ENCODE results near the gene MTSS2. TPM values are rescaled to one million over a fixed set of nuclear protein-coding genes. Genes with fewer than 3 reads are reported as not detected.

The MTSS2 gene
- total RNA-seq, 1 experiment from 2014 or later: 64.1 TPM

DNA sequence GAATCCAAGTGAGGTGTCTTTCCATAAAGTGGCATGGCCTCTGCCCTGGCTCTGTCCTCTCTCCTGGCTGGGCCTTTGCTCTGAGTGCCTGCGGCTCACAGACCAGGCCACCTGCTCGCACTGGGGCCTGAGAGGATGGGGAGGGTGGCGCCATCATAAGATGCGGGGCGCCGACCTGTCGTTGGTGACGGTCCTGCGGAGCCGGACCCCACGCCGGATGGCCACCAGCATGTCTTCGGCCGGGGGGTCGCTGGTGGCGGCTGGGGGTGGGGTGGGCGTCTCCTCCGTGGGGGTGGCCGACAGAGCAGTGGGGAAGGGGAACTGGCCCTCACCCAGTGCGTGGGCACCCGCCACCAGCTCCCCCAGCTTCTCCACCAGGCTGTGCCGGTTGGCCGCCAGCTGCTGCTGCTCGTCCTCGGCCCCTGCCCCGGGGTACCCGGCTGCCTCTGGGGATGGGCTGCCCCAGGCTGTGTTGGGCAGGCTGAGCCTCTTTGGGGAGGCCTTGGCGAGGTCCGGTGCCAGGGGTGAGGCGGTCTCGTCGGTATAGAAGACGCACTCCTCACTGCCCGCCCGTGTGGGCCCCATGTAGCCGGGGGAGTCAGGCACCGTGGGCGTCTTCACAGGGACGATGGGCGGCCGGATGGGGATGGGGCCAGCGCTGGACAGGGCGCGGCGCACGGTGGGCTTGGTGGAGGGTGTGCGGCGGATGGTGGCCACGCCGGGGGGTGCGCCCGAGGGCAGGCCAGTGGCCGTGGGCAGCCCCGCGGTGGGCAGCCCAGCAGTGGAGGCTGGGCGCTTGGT is 22.1 kb downstream of the MTSS2 start:
- ChIA-PET POLR2A (no interaction called here), CTCF (no interaction called here)
- Histone ChIP-seq H3K27me3 (replicated peaks; ENCODE audit: control insufficient read depth, insufficient read depth, low read length) (no peaks in the 10 kb centered on the region), H3K9me3 (no peaks in the 10 kb centered on the region), H3K4me3 (ENCODE audit: low read depth, low read length) (no peak overlapping the region), H3K4me1 (no peaks in the 10 kb centered on the region), H3K36me3 (ENCODE audit: control insufficient read depth, insufficient read depth, low read length) (0 out of 2 replicates have a peak, but pooled peaks cover 3% of the 10 kb centered on the region)
- no peaks in the 10 kb centered on the region for H3K27me3 Mint-ChIP-seq (ENCODE audit: insufficient read depth, unreplicated experiment)
- H3K4me1 Mint-ChIP-seq (ENCODE audit: low read depth, unreplicated experiment): no peaks in the 10 kb centered on the region
- H3K27ac Mint-ChIP-seq (ENCODE audit: unreplicated experiment): no peak overlapping the region
- H3K9me3 Mint-ChIP-seq (ENCODE audit: unreplicated experiment): peaks cover 8% of the 10 kb centered on the region
- TF ChIP-seq, protein P1, sequence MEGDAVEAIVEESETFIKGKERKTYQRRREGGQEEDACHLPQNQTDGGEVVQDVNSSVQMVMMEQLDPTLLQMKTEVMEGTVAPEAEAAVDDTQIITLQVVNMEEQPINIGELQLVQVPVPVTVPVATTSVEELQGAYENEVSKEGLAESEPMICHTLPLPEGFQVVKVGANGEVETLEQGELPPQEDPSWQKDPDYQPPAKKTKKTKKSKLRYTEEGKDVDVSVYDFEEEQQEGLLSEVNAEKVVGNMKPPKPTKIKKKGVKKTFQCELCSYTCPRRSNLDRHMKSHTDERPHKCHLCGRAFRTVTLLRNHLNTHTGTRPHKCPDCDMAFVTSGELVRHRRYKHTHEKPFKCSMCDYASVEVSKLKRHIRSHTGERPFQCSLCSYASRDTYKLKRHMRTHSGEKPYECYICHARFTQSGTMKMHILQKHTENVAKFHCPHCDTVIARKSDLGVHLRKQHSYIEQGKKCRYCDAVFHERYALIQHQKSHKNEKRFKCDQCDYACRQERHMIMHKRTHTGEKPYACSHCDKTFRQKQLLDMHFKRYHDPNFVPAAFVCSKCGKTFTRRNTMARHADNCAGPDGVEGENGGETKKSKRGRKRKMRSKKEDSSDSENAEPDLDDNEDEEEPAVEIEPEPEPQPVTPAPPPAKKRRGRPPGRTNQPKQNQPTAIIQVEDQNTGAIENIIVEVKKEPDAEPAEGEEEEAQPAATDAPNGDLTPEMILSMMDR (IDR thresholded peaks at IDR 0.05; ENCODE audit: insufficient read depth in 1 of 2, low read depth in 1 of 2, low read length in 1 of 2, severe bottlenecking in 1 of 2, unreplicated experiment in 1 of 2): no peak
- DNase-seq: no peak
- H3K36me3 Mint-ChIP-seq (ENCODE audit: insufficient read depth, unreplicated experiment): peaks cover 42% of the 10 kb centered on the region
- H3K4me3 Mint-ChIP-seq (ENCODE audit: unreplicated experiment): no peak overlapping the region
- intact Hi-C loops (cut with micrococcal nuclease; ENCODE audit: unreplicated experiment): no loop called here
- BruUV-seq (replicated peaks): no TSS peak

DNA sequence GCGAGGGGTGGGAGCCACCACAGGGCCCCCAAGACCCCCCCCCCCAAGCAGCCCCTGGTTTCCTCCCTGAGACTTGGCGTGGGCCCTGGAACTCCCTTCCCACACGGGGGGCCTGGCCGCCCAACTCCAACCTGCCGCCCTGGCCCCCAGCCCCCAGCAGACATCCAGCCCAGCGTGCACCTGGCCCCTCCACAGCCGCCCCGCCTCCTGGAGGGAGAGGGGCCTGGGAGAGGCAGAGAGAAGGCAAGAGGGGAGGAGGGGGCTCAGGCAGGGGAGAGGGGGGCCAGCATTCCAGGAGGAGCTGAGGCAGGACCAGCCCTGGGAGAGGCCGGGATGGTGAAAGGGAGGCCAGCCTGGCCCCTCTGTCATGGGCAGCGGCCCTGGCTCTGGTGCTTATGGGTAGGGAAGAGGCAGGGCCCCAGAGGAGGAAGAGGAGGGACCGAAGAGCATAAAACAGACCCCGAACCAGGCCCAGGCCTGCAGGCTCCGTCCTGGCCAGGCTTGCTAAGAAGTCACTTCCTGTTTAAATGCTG is 22.8 kb downstream of the MTSS2 start:
- peaks cover 8% of the 10 kb centered on the region for H3K9me3 Mint-ChIP-seq (ENCODE audit: unreplicated experiment)
- DNase-seq: no peak
- no peaks in the 10 kb centered on the region for H3K27me3 Mint-ChIP-seq (ENCODE audit: insufficient read depth, unreplicated experiment)
- H3K36me3 Mint-ChIP-seq (ENCODE audit: insufficient read depth, unreplicated experiment): peaks cover 38% of the 10 kb centered on the region
- H3K4me1 Mint-ChIP-seq (ENCODE audit: low read depth, unreplicated experiment): no peaks in the 10 kb centered on the region
- Histone ChIP-seq H3K9me3 (no peaks in the 10 kb centered on the region), H3K4me1 (no peaks in the 10 kb centered on the region), H3K4me3 (ENCODE audit: low read depth, low read length) (no peak overlapping the region), H3K27me3 (replicated peaks; ENCODE audit: control insufficient read depth, insufficient read depth, low read length) (no peaks in the 10 kb centered on the region), H3K36me3 (ENCODE audit: control insufficient read depth, insufficient read depth, low read length) (0 out of 2 replicates have a peak, but pooled peaks cover 3% of the 10 kb centered on the region)
- intact Hi-C loops (cut with micrococcal nuclease; ENCODE audit: unreplicated experiment): no loop called here
- TF ChIP-seq, protein P1 (IDR thresholded peaks at IDR 0.05; ENCODE audit: insufficient read depth in 1 of 2, low read depth in 1 of 2, low read length in 1 of 2, severe bottlenecking in 1 of 2, unreplicated experiment in 1 of 2): no peak
- no TSS peak for BruUV-seq (replicated peaks)
- H3K27ac Mint-ChIP-seq (ENCODE audit: unreplicated experiment): no peak overlapping the region
- ChIA-PET CTCF (no interaction called here), POLR2A (interaction anchor here (0.6 kb wide), 1 partner anchor 14 kb away, joined by 9 read pairs; no protein-coding TSS in a partner anchor)
- no peak overlapping the region for H3K4me3 Mint-ChIP-seq (ENCODE audit: unreplicated experiment)

DNA sequence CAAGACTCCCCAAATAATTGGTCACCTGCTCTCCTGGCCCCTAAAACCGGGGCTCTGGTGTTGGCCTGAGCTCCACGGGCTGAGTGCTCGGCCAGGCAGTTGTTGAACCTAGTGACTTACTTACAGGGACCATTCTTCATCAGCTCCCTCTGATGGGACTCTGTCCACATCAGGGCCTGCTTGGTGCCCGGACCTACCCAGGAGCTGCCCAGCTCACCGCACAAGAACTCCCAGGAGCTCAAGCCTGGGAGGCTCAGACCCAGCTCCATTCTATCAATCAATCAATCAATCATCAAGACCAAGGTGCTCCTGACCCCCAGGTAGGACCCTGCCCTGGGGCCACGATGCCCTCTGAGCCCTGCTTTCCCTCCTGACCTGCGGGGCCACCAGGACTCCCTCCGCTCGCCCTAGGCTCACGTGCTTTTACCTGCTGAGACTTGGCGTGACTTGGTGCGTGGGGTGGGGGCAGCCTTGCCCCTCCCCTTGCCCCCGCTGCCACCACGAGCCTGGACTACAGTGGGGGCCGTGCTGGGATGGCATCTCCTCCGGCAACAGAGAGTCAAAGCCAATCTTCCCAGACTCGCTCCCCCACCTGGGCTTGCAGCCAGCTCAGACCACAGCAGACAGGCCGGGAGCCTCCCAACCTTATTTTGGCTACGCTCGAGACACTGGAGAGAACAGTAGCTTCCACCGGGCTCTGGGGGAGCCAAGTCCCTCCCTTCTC is 23.8 kb downstream of the MTSS2 start:
- H3K9me3 ChIP-seq: no peaks in the 10 kb centered on the region
- POLR2A ChIA-PET: no interaction called here
- intact Hi-C loops (cut with micrococcal nuclease; ENCODE audit: unreplicated experiment): no loop called here
- H3K4me1 Mint-ChIP-seq (ENCODE audit: low read depth, unreplicated experiment): no peaks in the 10 kb centered on the region
- H3K4me3 ChIP-seq (ENCODE audit: low read depth, low read length): no peak overlapping the region
- TF ChIP-seq, protein P1 (IDR thresholded peaks at IDR 0.05; ENCODE audit: insufficient read depth in 1 of 2, low read depth in 1 of 2, low read length in 1 of 2, severe bottlenecking in 1 of 2, unreplicated experiment in 1 of 2): no peak
- DNase-seq: no peak
- peaks cover 29% of the 10 kb centered on the region for H3K36me3 Mint-ChIP-seq (ENCODE audit: insufficient read depth, unreplicated experiment)
- no peak overlapping the region for H3K27ac Mint-ChIP-seq (ENCODE audit: unreplicated experiment)
- H3K4me3 Mint-ChIP-seq (ENCODE audit: unreplicated experiment): no peak overlapping the region
- CTCF ChIA-PET: no interaction called here
- BruUV-seq (replicated peaks): TSS peak; percentile 62
- no peaks in the 10 kb centered on the region for H3K27me3 Mint-ChIP-seq (ENCODE audit: insufficient read depth, unreplicated experiment)
- H3K4me1 ChIP-seq: no peaks in the 10 kb centered on the region
- no peaks in the 10 kb centered on the region for H3K27me3 ChIP-seq (replicated peaks; ENCODE audit: control insufficient read depth, insufficient read depth, low read length)
- H3K36me3 ChIP-seq (ENCODE audit: control insufficient read depth, insufficient read depth, low read length): 0 out of 2 replicates have a peak, but pooled peaks cover 2% of the 10 kb centered on the region
- peaks cover 8% of the 10 kb centered on the region for H3K9me3 Mint-ChIP-seq (ENCODE audit: unreplicated experiment)

Measured in Caco-2 (cell line).